CD8-positive, alpha-beta memory T cell (primary cell): ENCODE measurements around the gene OLA1. TPM values are rescaled to one million over a fixed set of nuclear protein-coding genes. Genes with fewer than 3 reads are reported as not detected.

Source experiments
- CTCF ChIA-PET: fragments of 350-600 bp; sonication (Branson Sonifier 250); formaldehyde crosslinking; loops from one replicate; lab custom pipeline; 2021; ENCODE audit warnings: antibody characterized with exemption; lab: Charles Lee
- POLR2A ChIA-PET: fragments of 350-600 bp; sonication (Branson Sonifier 250); formaldehyde crosslinking; loops from one replicate; lab custom pipeline; 2021; ENCODE audit warnings: antibody characterized with exemption; lab: Charles Lee
- DNase-seq, 5 donors: peaks; one replicate each; pipeline versions ENCODE4 v3.0.0 to v3.0.0-alpha.2; 2020 to 2022; ENCODE audit warnings: mixed read lengths in 1 of 5
- H3K27ac ChIP-seq: one replicate; pipeline ENCODE4 v1.7.0; 2013; ENCODE audit warnings: low read depth, mild to moderate bottlenecking, low read length, moderate library complexity
- H3K27me3 ChIP-seq: 2 replicates; pipeline ENCODE4 v1.7.0; 2013; ENCODE audit warnings: low read length, mild to moderate bottlenecking; ENCODE audit not compliant: insufficient read depth, poor library complexity, severe bottlenecking
- H3K36me3 ChIP-seq: 2 replicates; pipeline ENCODE4 v1.7.0; 2013; ENCODE audit warnings: mild to moderate bottlenecking, low read length, moderate library complexity; ENCODE audit not compliant: insufficient read depth
- H3K4me1 ChIP-seq: 2 replicates; pipeline ENCODE4 v1.7.0; 2013; ENCODE audit warnings: mild to moderate bottlenecking, low read length, moderate library complexity; ENCODE audit not compliant: insufficient read depth
- H3K4me3 ChIP-seq: 2 replicates; pipeline ENCODE4 v1.7.0; 2013; ENCODE audit warnings: mild to moderate bottlenecking, low read length
- H3K9me3 ChIP-seq: 2 replicates; pipeline ENCODE4 v1.7.0; 2013; ENCODE audit warnings: mild to moderate bottlenecking, low read length
- H3K27ac Mint-ChIP-seq, 8 donors: one replicate each; pipeline ENCODE4 v1.8.0; 2020 to 2021; ENCODE audit warnings: mixed read lengths in 8 of 8, mild to moderate bottlenecking in 6 of 8, inconsistent platforms in 3 of 8, moderate library complexity in 3 of 8
- H3K27me3 Mint-ChIP-seq, 2 donors: one replicate each; pipeline ENCODE4 v1.8.0; 2020 to 2021; ENCODE audit warnings: mixed read lengths in 2 of 2, mild to moderate bottlenecking in 1 of 2, moderate library complexity in 1 of 2
- H3K36me3 Mint-ChIP-seq, 3 donors: one replicate each; pipeline ENCODE4 v1.8.0; 2020 to 2021; ENCODE audit warnings: mixed read lengths in 3 of 3, inconsistent platforms in 1 of 3, mild to moderate bottlenecking in 1 of 3
- H3K4me1 Mint-ChIP-seq, 3 donors: one replicate each; pipeline ENCODE4 v1.8.0; 2020 to 2021; ENCODE audit warnings: mixed read lengths in 3 of 3, inconsistent platforms in 1 of 3, mild to moderate bottlenecking in 1 of 3
- H3K4me3 Mint-ChIP-seq, 7 donors: one replicate each; pipeline ENCODE4 v1.8.0; 2020 to 2021; ENCODE audit warnings: mixed read lengths in 7 of 7, mild to moderate bottlenecking in 6 of 7, moderate library complexity in 4 of 7, inconsistent platforms in 2 of 7
- H3K9me3 Mint-ChIP-seq, 5 donors: one replicate each; pipeline ENCODE4 v1.8.0; 2020 to 2022; ENCODE audit warnings: mixed read lengths in 5 of 5, mild to moderate bottlenecking in 3 of 5, moderate library complexity in 2 of 5, inconsistent platforms in 1 of 5
- polyA plus RNA-seq: library from polyadenylated mRNA; unstranded; fragments of 300-500 nt; fragmentation: Illumina TruSeq; gene quantifications from one replicate; pipeline ENCODE4 v1.2.3, GENCODE V29; 2021
- total RNA-seq, 2 experiments: library from RNA; stranded (reverse); gene quantifications; one replicate each; pipeline ENCODE4 v1.2.3, GENCODE V29; 2021

OLA1 gene
- total and polyA plus RNA-seq, 3 experiments from 2014 or later: 63.4 to 146 (median 139) TPM

- Mint-ChIP-seq H3K27ac (no peak overlapping the region), H3K27me3 (peaks cover 14 to 31% of the 10 kb centered on the region in 2 donors), H3K4me1 (no peaks in the 10 kb centered on the region), H3K9me3 (peaks cover 0 to 10% (median 3%) of the 10 kb centered on the region in 5 donors), H3K4me3 (no peak overlapping the region), H3K36me3 (peaks cover 0 to 3% (median 0%) of the 10 kb centered on the region in 3 donors)
- no peak overlapping the region for H3K4me3 ChIP-seq
- no peaks in the 10 kb centered on the region for H3K36me3 ChIP-seq
- ChIA-PET POLR2A (no interaction called here), CTCF (no interaction called here)
- no peaks in the 10 kb centered on the region for H3K9me3 ChIP-seq
- no peaks in the 10 kb centered on the region for H3K4me1 ChIP-seq
- no peaks in the 10 kb centered on the region for H3K27me3 ChIP-seq
- H3K27ac ChIP-seq: no peak overlapping the region
- DNase-seq: no peak
Observed at GRCh38 chr2:174054926-174055325, 193.4 kb downstream of the OLA1 start.

- no peak overlapping the region for H3K27ac ChIP-seq
- peaks cover 16 to 23% of the 10 kb centered on the region in 2 donors for H3K27me3 Mint-ChIP-seq
- H3K36me3 ChIP-seq: no peaks in the 10 kb centered on the region
- peaks cover 0 to 3% (median 0%) of the 10 kb centered on the region in 5 donors for H3K9me3 Mint-ChIP-seq
- no peak overlapping the region for H3K4me3 ChIP-seq
- H3K27me3 ChIP-seq: no peaks in the 10 kb centered on the region
- H3K4me3 Mint-ChIP-seq: no peak overlapping the region
- peak overlapping the region in 1 of 8 donors; percentile 27 for H3K27ac Mint-ChIP-seq
- no peaks in the 10 kb centered on the region for H3K4me1 ChIP-seq
- ChIA-PET CTCF (no interaction called here), POLR2A (no interaction called here)
- no peaks in the 10 kb centered on the region for H3K9me3 ChIP-seq
- DNase-seq: no peak
- H3K4me1 Mint-ChIP-seq: no peaks in the 10 kb centered on the region
- H3K36me3 Mint-ChIP-seq: no peaks in the 10 kb centered on the region
Observed at GRCh38 chr2:174053355-174054151, 194.8 kb downstream of the OLA1 start.

GRCh38 chr2:174052584-174052976, 195.8 kb downstream of the OLA1 start:
- H3K9me3 ChIP-seq: no peaks in the 10 kb centered on the region
- no peak overlapping the region for H3K4me3 Mint-ChIP-seq
- ChIA-PET CTCF (no interaction called here), POLR2A (no interaction called here)
- H3K27ac Mint-ChIP-seq: peak overlapping the region in 1 of 8 donors; percentile 25
- DNase-seq: no peak
- H3K27me3 ChIP-seq: no peaks in the 10 kb centered on the region
- peaks cover 10 to 16% of the 10 kb centered on the region in 2 donors for H3K27me3 Mint-ChIP-seq
- H3K4me3 ChIP-seq: no peak overlapping the region
- H3K36me3 Mint-ChIP-seq: no peaks in the 10 kb centered on the region
- H3K9me3 Mint-ChIP-seq: no peaks in the 10 kb centered on the region
- no peaks in the 10 kb centered on the region for H3K4me1 ChIP-seq
- H3K4me1 Mint-ChIP-seq: no peaks in the 10 kb centered on the region
- no peak overlapping the region for H3K27ac ChIP-seq
- H3K36me3 ChIP-seq: no peaks in the 10 kb centered on the region

- no peaks in the 10 kb centered on the region for H3K9me3 ChIP-seq
- Mint-ChIP-seq H3K4me1 (no peaks in the 10 kb centered on the region), H3K27ac (peak overlapping the region in 2 of 8 donors; percentile 25 to 43), H3K36me3 (no peaks in the 10 kb centered on the region), H3K27me3 (peaks cover 9 to 12% of the 10 kb centered on the region in 2 donors), H3K9me3 (no peaks in the 10 kb centered on the region), H3K4me3 (no peak overlapping the region)
- no peaks in the 10 kb centered on the region for H3K4me1 ChIP-seq
- no peaks in the 10 kb centered on the region for H3K27me3 ChIP-seq
- ChIA-PET POLR2A (no interaction called here), CTCF (no interaction called here)
- no peak overlapping the region for H3K4me3 ChIP-seq
- no peak for DNase-seq
- H3K27ac ChIP-seq: no peak overlapping the region
- no peaks in the 10 kb centered on the region for H3K36me3 ChIP-seq
Observed at GRCh38 chr2:174051741-174052583, 196.4 kb downstream of the OLA1 start.

- Histone ChIP-seq H3K9me3 (no peaks in the 10 kb centered on the region), H3K27ac (no peak overlapping the region), H3K4me1 (no peaks in the 10 kb centered on the region), H3K36me3 (no peaks in the 10 kb centered on the region), H3K4me3 (no peak overlapping the region), H3K27me3 (no peaks in the 10 kb centered on the region)
- H3K9me3 Mint-ChIP-seq: peaks cover 0 to 2% (median 0%) of the 10 kb centered on the region in 5 donors
- no peaks in the 10 kb centered on the region for H3K4me1 Mint-ChIP-seq
- ChIA-PET POLR2A (no interaction called here), CTCF (interaction anchor here (1.0 kb wide), 1 partner anchor 10 kb away, joined by 5 read pairs; no protein-coding TSS in a partner anchor)
- DNase-seq: no peak
- peaks cover 9 to 12% of the 10 kb centered on the region in 2 donors for H3K27me3 Mint-ChIP-seq
- no peak overlapping the region for H3K27ac Mint-ChIP-seq
- H3K4me3 Mint-ChIP-seq: no peak overlapping the region
- H3K36me3 Mint-ChIP-seq: no peaks in the 10 kb centered on the region
Observed at GRCh38 chr2:174051068-174051467, 197.3 kb downstream of the OLA1 start.

- POLR2A ChIA-PET: no interaction called here
Observed at GRCh38 chr2:174049895-174050294, 198.4 kb downstream of the OLA1 start.

GRCh38 chr2:174048243-174048642, 200.1 kb downstream of the OLA1 start:
- Mint-ChIP-seq H3K9me3 (peaks cover 0 to 4% (median 1%) of the 10 kb centered on the region in 5 donors), H3K36me3 (peaks cover 0 to 4% (median 0%) of the 10 kb centered on the region in 3 donors), H3K4me3 (no peak overlapping the region), H3K27me3 (peaks cover 6 to 12% of the 10 kb centered on the region in 2 donors), H3K27ac (no peak overlapping the region), H3K4me1 (no peaks in the 10 kb centered on the region)
- Histone ChIP-seq H3K4me1 (no peaks in the 10 kb centered on the region), H3K27ac (no peak overlapping the region), H3K27me3 (no peaks in the 10 kb centered on the region), H3K36me3 (no peaks in the 10 kb centered on the region), H3K4me3 (no peak overlapping the region), H3K9me3 (no peaks in the 10 kb centered on the region)
- ChIA-PET CTCF (no interaction called here), POLR2A (no interaction called here)
- no peak for DNase-seq

More at GRCh38 chr2:174049895-174050294, 198.4 kb downstream of the OLA1 start:
- Mint-ChIP-seq H3K4me3 (no peak overlapping the region), H3K27me3 (peaks cover 6 to 9% of the 10 kb centered on the region in 2 donors), H3K36me3 (peaks cover 0 to 3% (median 0%) of the 10 kb centered on the region in 3 donors), H3K4me1 (no peaks in the 10 kb centered on the region), H3K9me3 (peaks cover 0 to 4% (median 1%) of the 10 kb centered on the region in 5 donors), H3K27ac (no peak overlapping the region)
- Histone ChIP-seq H3K36me3 (no peaks in the 10 kb centered on the region), H3K4me3 (no peak overlapping the region), H3K4me1 (no peaks in the 10 kb centered on the region), H3K9me3 (no peaks in the 10 kb centered on the region), H3K27me3 (no peaks in the 10 kb centered on the region), H3K27ac (no peak overlapping the region)
- no peak for DNase-seq
- CTCF ChIA-PET: no interaction called here

GRCh38 chr2:174047746-174048145, 200.6 kb downstream of the OLA1 start:
- Histone ChIP-seq H3K27me3 (no peaks in the 10 kb centered on the region), H3K4me3 (no peak overlapping the region), H3K36me3 (no peaks in the 10 kb centered on the region), H3K4me1 (no peaks in the 10 kb centered on the region), H3K9me3 (no peaks in the 10 kb centered on the region), H3K27ac (no peak overlapping the region)
- no peaks in the 10 kb centered on the region for H3K4me1 Mint-ChIP-seq
- H3K4me3 Mint-ChIP-seq: no peak overlapping the region
- peaks cover 0 to 4% (median 0%) of the 10 kb centered on the region in 3 donors for H3K36me3 Mint-ChIP-seq
- POLR2A ChIA-PET: no interaction called here
- no peak overlapping the region for H3K27ac Mint-ChIP-seq
- CTCF ChIA-PET: no interaction called here
- no peak for DNase-seq
- H3K9me3 Mint-ChIP-seq: peaks cover 0 to 4% (median 1%) of the 10 kb centered on the region in 5 donors
- peaks cover 6 to 13% of the 10 kb centered on the region in 2 donors for H3K27me3 Mint-ChIP-seq
